K562 (cell line): ENCODE measurements around the gene LMBR1L. TPM values are rescaled to one million over a fixed set of nuclear protein-coding genes. Genes with fewer than 3 reads are reported as not detected.

Source experiments
- ADNP ChIP-seq: fragments of 200-800 bp; sonication (Bioruptor generic); IDR thresholded peaks from 2 replicates; pipeline ENCODE4 v1.6.1; 2016; ENCODE audit warnings: missing genetic modification characterization, missing compliant biosample characterization
- ARID4B ChIP-seq: sonication (generic); formaldehyde crosslinking; IDR thresholded peaks from 2 replicates; pipeline ENCODE4 v1.8.0; 2022; ENCODE audit warnings: mild to moderate bottlenecking, missing genetic modification reagents
- CBFB ChIP-seq: sonication (generic); formaldehyde crosslinking; IDR thresholded peaks from 2 replicates; pipeline ENCODE4 v1.4.0; 2020; ENCODE audit warnings: mild to moderate bottlenecking, missing genetic modification reagents
- DACH1 ChIP-seq: fragments of 450-650 bp; IDR thresholded peaks from 2 replicates; pipeline ENCODE4 v1.6.1; 2018; ENCODE audit not compliant: partially characterized antibody
- ETV1 ChIP-seq: fragments of 450-650 bp; conservative IDR thresholded peaks from 2 replicates; pipeline ENCODE4 v1.6.1; 2016; ENCODE audit warnings: missing genetic modification characterization, control low read depth, low read depth, missing compliant biosample characterization
- NFE2L1 ChIP-seq: fragments of 450-650 bp; IDR thresholded peaks from 2 replicates; pipeline ENCODE4 v1.6.1; 2016; ENCODE audit warnings: missing genetic modification characterization, low read depth, mild to moderate bottlenecking, missing compliant biosample characterization, moderate library complexity, borderline replicate concordance
- POLR2A ChIP-seq: fragments of 450-650 bp; conservative IDR thresholded peaks from 2 replicates; pipeline ENCODE4 v1.6.1; 2016
- RBM22 ChIP-seq: fragments of 200-400 bp; formaldehyde crosslinking; IDR thresholded peaks from 2 replicates; pipeline ENCODE4 v1.6.1; 2018; ENCODE audit warnings: low read length, low read depth; ENCODE audit not compliant: poor library complexity, severe bottlenecking
- SAFB ChIP-seq: fragments of 200-400 bp; formaldehyde crosslinking; IDR thresholded peaks from 2 replicates; pipeline ENCODE4 v1.6.1; 2017; ENCODE audit warnings: low read depth, low read length, borderline replicate concordance
- SAFB2 ChIP-seq: fragments of 200-400 bp; formaldehyde crosslinking; IDR thresholded peaks from 2 replicates; pipeline ENCODE4 v1.6.1; 2018; ENCODE audit warnings: borderline replicate concordance, low read length, low read depth, moderate library complexity; ENCODE audit not compliant: severe bottlenecking
- SFPQ ChIP-seq: fragments of 200-400 bp; formaldehyde crosslinking; IDR thresholded peaks from 2 replicates; pipeline ENCODE4 v1.6.1; 2017; ENCODE audit warnings: mild to moderate bottlenecking, low read depth, low read length, moderate library complexity
- SIRT6 ChIP-seq: IDR thresholded peaks from one replicate; pipeline ENCODE4 v1.6.1; 2012; ENCODE audit warnings: low read depth, mild to moderate bottlenecking, control low read depth, inconsistent platforms, low read length, moderate library complexity
- XRCC3 ChIP-seq: fragments of 450-650 bp; IDR thresholded peaks from 2 replicates; pipeline ENCODE4 v1.6.1; 2017; ENCODE audit warnings: mild to moderate bottlenecking, moderate library complexity
- ZFP1 ChIP-seq: fragments of 450-650 bp; formaldehyde crosslinking; IDR thresholded peaks from 2 replicates; pipeline ENCODE4 v1.4.0; 2020; ENCODE audit warnings: mild to moderate bottlenecking, mixed read lengths
- ZFX ChIP-seq: sonication (generic); formaldehyde crosslinking; IDR thresholded peaks from 2 replicates; pipeline ENCODE4 v1.8.0; 2022; ENCODE audit warnings: mild to moderate bottlenecking, missing genetic modification reagents, moderate library complexity
- ZNF263 ChIP-seq: sonication (generic); formaldehyde crosslinking; IDR thresholded peaks from 2 replicates; pipeline ENCODE4 v1.8.0; 2022; ENCODE audit warnings: mild to moderate bottlenecking, missing genetic modification reagents, borderline replicate concordance
- ZNF316 ChIP-seq: fragments of 450-650 bp; IDR thresholded peaks from 2 replicates; pipeline ENCODE4 v1.6.1; 2016
- ZNF583 ChIP-seq: fragments of 250-450 bp; sonication (Bioruptor Pico); IDR thresholded peaks from 2 replicates; pipeline ENCODE4 v1.4.0; 2020
- ZNF764 ChIP-seq: fragments of 250-450 bp; sonication (Bioruptor Pico); IDR thresholded peaks from 2 replicates; pipeline ENCODE4 v1.4.0; 2020; ENCODE audit warnings: low read depth, mild to moderate bottlenecking, moderate library complexity
- polyA plus RNA-seq, 8 experiments: library from polyadenylated mRNA; depleted of rRNA in 4 of 8; stranded (reverse) in 5 of 8; unstranded in 3 of 8; fragments of >200 nt; fragmentation: Nextera tagmentation in 2 of 8; fragmentation: Illumina TruSeq in 1 of 8; extraction: Ambion mirVana in 2 of 8; extraction: Trizol in 1 of 8; gene quantifications; 2 replicates each; pipeline versions ENCODE4 v1.2.1 to v1.2.3, GENCODE V29; 2011 to 2014; ENCODE audit warnings: inconsistent platforms in 1 of 8, missing spikeins in 1 of 8
- total RNA-seq, 7 experiments: library from RNA; depleted of rRNA in 6 of 7; stranded (reverse); fragments of >200 nt in 6 of 7; fragmentation: Illumina TruSeq in 2 of 7; extraction: Trizol in 2 of 7; gene quantifications; 2 replicates each; pipeline versions ENCODE4 v1.2.1 to v1.2.3, GENCODE V29; 2011 to 2021; ENCODE audit warnings: low replicate concordance in 1 of 7

LMBR1L gene
- total and polyA plus RNA-seq, 9 of the 15 experiments (the other 6 are each of a cell fraction or from before 2014, with no cell fraction given), result 2.5 to 57.0 (median 31.1) TPM

GRCh38 chr12:49130151-49131050, 19.8 kb upstream of the LMBR1L start (continued):
- TF ChIP-seq ZFX (CRISPR knock-in tag), result no peak
- peak; percentile 17 for TF ChIP-seq SIRT6
- no peak for TF ChIP-seq ZNF764
- TF ChIP-seq ARID4B (CRISPR knock-in tag), result peak; percentile 96
- TF ChIP-seq RBM22, result peak; percentile 93
- TF ChIP-seq POLR2A, result no peak
- TF ChIP-seq ZFP1 (CRISPR knock-in tag), result no peak; the same call in 1 of the 2 replicates
- no peak for TF ChIP-seq ADNP (tag)
- TF ChIP-seq DACH1, result no peak
- TF ChIP-seq ZNF263 (CRISPR knock-in tag), result peak; percentile 48; the same call in 1 of the 2 replicates
- no peak for TF ChIP-seq SFPQ
- no peak for TF ChIP-seq XRCC3
- TF ChIP-seq ETV1 (tag), result peak; percentile 76
- no peak for TF ChIP-seq CBFB (CRISPR knock-in tag)
- TF ChIP-seq ZNF583 (CRISPR knock-in tag), result no peak; the same call in 1 of the 2 replicates
- no peak for TF ChIP-seq NFE2L1 (tag)
- TF ChIP-seq SAFB, result peak; percentile 34; the same call in 1 of the 2 replicates
- no peak for TF ChIP-seq SAFB2
- peak; percentile 77 for TF ChIP-seq ZNF316
